Heart right ventricle (tissue), 16 donors: ENCODE results near the gene TTC7B. TPM values are rescaled to one million over a fixed set of nuclear protein-coding genes. Genes with fewer than 3 reads are reported as not detected.

ENCODE experiments used
- ATAC-seq, 8 donors: fragments of 200-7000 bp; cut with Tn5 transposase; one replicate each; pipeline ENCODE4 v1.9.1; 2020; ENCODE audit warnings: mild to moderate bottlenecking in 8 of 8, moderate library complexity in 8 of 8, moderate number of reproducible peaks in 1 of 8
- DNase-seq, 2 donors: peaks; one replicate each; pipeline ENCODE4 v3.0.0-alpha.2; 2020
- H3K27ac ChIP-seq, 10 donors: fragments of 200-600 bp; sonication (generic) in 2 of 10; one replicate each; pipeline versions ENCODE4 v1.5.0 to v1.8.0; 2020 to 2022; ENCODE audit warnings: mild to moderate bottlenecking in 3 of 10
- H3K27me3 ChIP-seq, 7 donors: fragments of 200-600 bp; one replicate each; pipeline ENCODE4 v1.8.0; 2021 to 2022; ENCODE audit warnings: mild to moderate bottlenecking in 2 of 7
- H3K36me3 ChIP-seq, 9 donors: fragments of 200-600 bp; sonication (generic) in 1 of 9; one replicate each; pipeline versions ENCODE4 v1.5.0 to v1.8.0; 2020 to 2022; ENCODE audit warnings: mild to moderate bottlenecking in 2 of 9
- H3K4me1 ChIP-seq, 9 donors: fragments of 200-600 bp; sonication (generic) in 1 of 9; one replicate each; pipeline versions ENCODE4 v1.5.0 to v1.8.0; 2020 to 2022; ENCODE audit warnings: mild to moderate bottlenecking in 4 of 9
- H3K4me3 ChIP-seq, 10 donors: fragments of 200-600 bp; sonication (generic) in 2 of 10; one replicate each; pipeline versions ENCODE4 v1.5.0 to v1.8.0; 2020 to 2022; ENCODE audit warnings: mild to moderate bottlenecking in 7 of 10, moderate library complexity in 2 of 10
- H3K9me3 ChIP-seq, 11 donors: fragments of 200-600 bp in 10 of 11; sonication (generic) in 2 of 11; one replicate each; pipeline versions ENCODE4 v1.5.0 to v1.8.0; 2013 to 2022; ENCODE audit warnings: mild to moderate bottlenecking in 2 of 11, control low read depth in 1 of 11, moderate library complexity in 1 of 11
- WGBS, 2 donors: extraction: QIAGEN DNeasy Blood & Tissue Kit; methylation state at CpG; one replicate each; pipeline ENCODE4 v1.1.7; 2013; ENCODE audit warnings: inconsistent platforms in 1 of 2; 5-methylcytosine and 5-hydroxymethylcytosine counted together
- intact Hi-C, 10 donors: fragments of 100-400 bp; cut with DNase I; formaldehyde crosslinking; loops; one replicate each; pipeline versions ENCODE4 v1.11.1 to v1.14.2; 2022
- polyA plus RNA-seq, 2 donors: library from polyadenylated mRNA; stranded (reverse); fragments of 200-250 nt; gene quantifications; one replicate each; pipeline ENCODE4 v1.2.3, GENCODE V29; 2013
- total RNA-seq, 10 donors: library from RNA; stranded (reverse); fragmentation: NEBNext Ultra II Directional in 3 of 10; extraction: Animal tissue kit (Norgen Biotek cat#: 25700) in 3 of 10; gene quantifications; one replicate each; pipeline versions ENCODE4 v1.2.1 to v1.2.4, GENCODE V29; 2021 to 2023
- TF ChIP-seq, protein P1 (sequence below), 9 donors: fragments of 200-600 bp; sonication (generic) in 2 of 9; IDR thresholded peaks; one replicate each; pipeline versions ENCODE4 v1.5.0 to v1.8.0; 2021 to 2022; ENCODE audit warnings: antibody characterized with exemption in 9 of 9, mild to moderate bottlenecking in 5 of 9, moderate library complexity in 1 of 9
- donor health status: Arrhythmogenic right ventricular cardiomyopathy.
- donor health status: ischemic (EF 13 %, LVEDD 7.1; RV severe dilation, severe dysfunction).
- donor health status: healthy with polysubstance abuse.
- donor health status: DM: no; HTN: yes; CAD: no.
- donor health status: DM: no; HTN: no; CAD: no.
- donor health status: ischemic (EF 25% LVEDD 6.9; RV normal size, moderate dysfunction).
- donor health status: ischemic (EF 25% LVEDD 5.7; RV mildly dilated, moderate dysfunction).
- donor health status: healthy.
- donor health status: DM: yes; HTN: yes; CAD: no.
- donor health status: Ischemic cardiomyopathy.
- donor health status: ischemic (EF 35%, LVEDD 5.7; RV mildly dilated, moderate dysfunction).
- donor health status: nonischemic (EF 11% LVEDD 7.7; RV severe dilation, severe dysfunction).
- donor health status: DM: yes; HTN: yes; CAD: no.
- donor health status: PGD.
- donor health status: ischemic (EF 29% LVEDD 5.4; RV normal size, mild dysfunction).
- donor health status: nonischemic (EF 23%, LVEDD 6.1; RV moderate dilation, normal function).

Gene TTC7B
- total and polyA plus RNA-seq, 12 donors, result 23.0 to 79.4 (median 65.5) TPM

DNA sequence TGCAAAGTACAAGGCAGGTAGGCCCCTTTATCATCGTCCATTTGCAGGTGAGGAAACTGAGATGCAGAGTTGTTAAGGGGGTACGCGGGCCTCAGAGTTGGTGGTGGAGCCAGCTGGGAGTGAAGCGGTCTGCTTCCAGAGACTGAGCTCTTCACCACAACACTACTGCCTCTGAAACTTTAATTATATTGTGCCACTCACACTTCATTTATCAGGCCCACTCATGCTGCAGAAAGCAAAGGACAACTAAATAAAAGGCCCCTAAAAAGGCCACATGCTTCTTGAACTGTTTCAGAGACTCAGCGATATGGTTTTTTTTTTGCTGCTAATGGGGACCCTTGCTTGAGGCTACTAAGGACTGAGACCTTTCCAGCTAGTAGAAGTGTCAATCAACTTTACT lies 153.1 kb downstream of the TTC7B start:
- no peaks in the 10 kb centered on the region for H3K27me3 ChIP-seq
- H3K4me3 ChIP-seq, result no peak overlapping the region
- H3K27ac ChIP-seq, result peak overlapping the region in 2 of 10 donors; percentile 26 to 68
- peaks cover 0 to 43% (median 29%) of the 10 kb centered on the region in 9 donors for H3K4me1 ChIP-seq
- intact Hi-C loops, result no loop called here
- no peak for DNase-seq
- H3K9me3 ChIP-seq, result no peaks in the 10 kb centered on the region
- 96 to 97% methylated on average over 5 of the region's 5 CpGs for WGBS, 2 donors
- TF ChIP-seq, protein P1, sequence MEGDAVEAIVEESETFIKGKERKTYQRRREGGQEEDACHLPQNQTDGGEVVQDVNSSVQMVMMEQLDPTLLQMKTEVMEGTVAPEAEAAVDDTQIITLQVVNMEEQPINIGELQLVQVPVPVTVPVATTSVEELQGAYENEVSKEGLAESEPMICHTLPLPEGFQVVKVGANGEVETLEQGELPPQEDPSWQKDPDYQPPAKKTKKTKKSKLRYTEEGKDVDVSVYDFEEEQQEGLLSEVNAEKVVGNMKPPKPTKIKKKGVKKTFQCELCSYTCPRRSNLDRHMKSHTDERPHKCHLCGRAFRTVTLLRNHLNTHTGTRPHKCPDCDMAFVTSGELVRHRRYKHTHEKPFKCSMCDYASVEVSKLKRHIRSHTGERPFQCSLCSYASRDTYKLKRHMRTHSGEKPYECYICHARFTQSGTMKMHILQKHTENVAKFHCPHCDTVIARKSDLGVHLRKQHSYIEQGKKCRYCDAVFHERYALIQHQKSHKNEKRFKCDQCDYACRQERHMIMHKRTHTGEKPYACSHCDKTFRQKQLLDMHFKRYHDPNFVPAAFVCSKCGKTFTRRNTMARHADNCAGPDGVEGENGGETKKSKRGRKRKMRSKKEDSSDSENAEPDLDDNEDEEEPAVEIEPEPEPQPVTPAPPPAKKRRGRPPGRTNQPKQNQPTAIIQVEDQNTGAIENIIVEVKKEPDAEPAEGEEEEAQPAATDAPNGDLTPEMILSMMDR (IDR thresholded peaks at IDR 0.05), result no peak
- ATAC-seq, result no peak
- peaks cover 0 to 37% (median 0%) of the 10 kb centered on the region in 9 donors for H3K36me3 ChIP-seq

DNA sequence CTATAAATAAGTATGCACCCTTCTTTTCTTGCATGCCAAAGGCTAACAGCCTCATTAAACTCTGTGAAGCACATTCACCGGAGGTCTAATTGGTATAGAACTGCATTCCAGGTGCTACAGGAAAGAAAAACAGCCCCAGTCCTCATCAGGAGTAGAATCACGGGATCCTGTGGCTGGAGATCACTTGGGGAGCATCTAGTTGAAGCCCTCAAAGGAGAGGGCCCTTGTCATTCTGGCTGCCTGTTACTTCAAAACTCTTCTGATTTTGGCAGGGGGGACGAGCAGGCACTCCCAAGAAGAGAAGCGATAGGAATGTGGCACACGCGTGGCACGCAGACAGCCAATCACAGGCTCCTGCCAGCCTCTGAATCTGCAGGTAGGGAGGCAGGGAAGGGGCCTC lies 154.4 kb downstream of the TTC7B start:
- WGBS, 2 donors, result 58 to 60% methylated on average over 7 of the region's 7 CpGs
- H3K4me3 ChIP-seq, result no peak overlapping the region
- ATAC-seq (no peak), DNase-seq (no peak)
- H3K27ac ChIP-seq, result peak overlapping the region in 4 of 10 donors; percentile 3 to 49 (median 34)
- no peaks in the 10 kb centered on the region for H3K27me3 ChIP-seq
- H3K9me3 ChIP-seq, result no peaks in the 10 kb centered on the region
- intact Hi-C loops, result no loop called here
- TF ChIP-seq, protein P1 (IDR thresholded peaks at IDR 0.05), result no peak
- peaks cover 0 to 49% (median 34%) of the 10 kb centered on the region in 9 donors for H3K4me1 ChIP-seq
- peaks cover 0 to 37% (median 0%) of the 10 kb centered on the region in 9 donors for H3K36me3 ChIP-seq

DNA sequence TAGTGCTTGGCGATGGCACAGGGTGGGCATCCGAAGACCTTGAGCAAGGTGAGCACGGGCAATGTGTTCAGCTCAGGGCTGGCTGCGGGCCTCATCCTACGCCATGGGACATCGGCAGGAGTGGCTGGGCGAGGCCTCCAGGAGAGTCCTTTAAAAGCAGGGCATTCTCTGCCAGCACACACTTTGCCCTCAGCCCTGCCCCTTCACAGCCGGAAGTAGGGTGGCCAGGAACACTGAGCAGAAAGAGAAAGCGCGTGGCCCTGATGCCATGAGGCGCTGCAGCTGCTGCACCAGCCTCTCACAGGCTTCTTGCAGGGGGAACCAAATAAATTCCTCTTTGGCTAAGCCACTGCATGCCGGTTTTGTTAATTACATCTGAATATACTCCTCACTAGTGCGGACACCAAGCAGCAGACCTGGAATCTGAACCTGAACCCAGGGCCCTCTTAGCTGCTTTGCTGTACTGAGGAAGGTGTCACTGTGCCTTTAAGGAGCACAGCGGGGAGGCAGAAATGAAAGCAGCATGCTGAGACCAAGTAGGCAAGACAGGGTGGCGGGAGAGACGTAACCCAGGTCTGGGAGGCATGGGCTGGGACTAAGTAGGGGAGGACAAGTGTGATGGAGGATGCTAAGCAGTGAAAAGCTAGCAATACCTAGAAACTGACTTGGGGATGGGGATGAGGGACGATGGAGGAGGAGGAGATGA lies 155.2 kb downstream of the TTC7B start:
- peak; percentile 14 to 81 (median 58) for ATAC-seq
- H3K4me1 ChIP-seq, result peaks cover 0 to 49% (median 39%) of the 10 kb centered on the region in 9 donors
- H3K27ac ChIP-seq, result peak overlapping the region in 4 of 10 donors; percentile 1 to 65 (median 25)
- H3K36me3 ChIP-seq, result peaks cover 0 to 44% (median 0%) of the 10 kb centered on the region in 9 donors
- DNase-seq, result peak in 1 of 2 donors; percentile 41
- 75 to 80% methylated on average over 17 of the region's 17 CpGs for WGBS, 2 donors
- intact Hi-C loops, result no loop called here
- H3K9me3 ChIP-seq, result no peaks in the 10 kb centered on the region
- H3K27me3 ChIP-seq, result no peaks in the 10 kb centered on the region
- TF ChIP-seq, protein P1 (IDR thresholded peaks at IDR 0.05), result no peak
- H3K4me3 ChIP-seq, result no peak overlapping the region

DNA sequence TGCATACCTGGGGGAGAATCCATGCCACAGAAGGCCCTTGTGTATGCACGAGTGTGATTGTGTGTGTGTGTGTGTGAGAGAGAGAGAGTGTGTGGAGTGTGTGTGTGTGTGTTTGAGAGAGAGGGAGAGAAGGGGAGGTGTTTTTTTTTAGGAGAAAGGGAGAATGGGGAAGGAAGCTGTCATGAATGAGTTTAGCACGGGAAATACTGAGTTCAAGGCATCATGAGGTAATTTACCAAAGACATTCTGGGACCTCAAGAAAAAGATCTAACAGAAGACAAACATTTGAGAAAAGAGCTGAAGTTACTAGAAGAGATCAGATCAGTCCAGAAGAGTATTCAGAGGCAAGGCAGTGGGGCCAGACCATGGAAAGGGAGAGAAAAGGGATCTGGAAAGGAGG lies 157.1 kb downstream of the TTC7B start:
- DNase-seq, result no peak
- no peak for ATAC-seq
- Histone ChIP-seq H3K27ac (no peak overlapping the region), H3K9me3 (no peaks in the 10 kb centered on the region), H3K36me3 (peaks cover 0 to 63% (median 5%) of the 10 kb centered on the region in 9 donors), H3K27me3 (no peaks in the 10 kb centered on the region), H3K4me1 (peaks cover 0 to 49% (median 24%) of the 10 kb centered on the region in 9 donors), H3K4me3 (no peak overlapping the region)
- TF ChIP-seq, protein P1 (IDR thresholded peaks at IDR 0.05), result no peak
- intact Hi-C loops, result no loop called here
- 76 to 87% methylated on average over 2 of the region's 2 CpGs for WGBS, 2 donors
